Stimulated activated memory B cell treated with anti-CD40 and anti-IgM and Interleukin-4, amounts not matched to agents 10 μg/mL and 1 μg/mL and 100 μg/mL, for 72 hours (primary cell): ENCODE results near the gene AOAH.
A peak's percentile ranks its signal among the peaks of the same experiment; 100 is the strongest.

Source experiments
- ATAC-seq: fragments of 150-1000 bp; cut with Tn5 transposase; 2 replicates; pipeline ENCODE4 v1.10.0; 2021
- H3K27ac Mint-ChIP-seq: one replicate; pipeline ENCODE4 v1.8.0; 2022; ENCODE audit warnings: mild to moderate bottlenecking, mixed read lengths
- H3K27me3 Mint-ChIP-seq: one replicate; pipeline ENCODE4 v1.8.0; 2022; ENCODE audit warnings: mixed read lengths
- H3K36me3 Mint-ChIP-seq: one replicate; pipeline ENCODE4 v1.8.0; 2022; ENCODE audit warnings: mixed read lengths
- H3K4me1 Mint-ChIP-seq: one replicate; pipeline ENCODE4 v1.8.0; 2022; ENCODE audit warnings: mixed read lengths
- H3K4me3 Mint-ChIP-seq: one replicate; pipeline ENCODE4 v1.8.0; 2022; ENCODE audit warnings: mild to moderate bottlenecking, moderate library complexity, mixed read lengths
- H3K9me3 Mint-ChIP-seq: one replicate; pipeline ENCODE4 v1.8.0; 2022; ENCODE audit warnings: mixed read lengths

AOAH gene, protein sequence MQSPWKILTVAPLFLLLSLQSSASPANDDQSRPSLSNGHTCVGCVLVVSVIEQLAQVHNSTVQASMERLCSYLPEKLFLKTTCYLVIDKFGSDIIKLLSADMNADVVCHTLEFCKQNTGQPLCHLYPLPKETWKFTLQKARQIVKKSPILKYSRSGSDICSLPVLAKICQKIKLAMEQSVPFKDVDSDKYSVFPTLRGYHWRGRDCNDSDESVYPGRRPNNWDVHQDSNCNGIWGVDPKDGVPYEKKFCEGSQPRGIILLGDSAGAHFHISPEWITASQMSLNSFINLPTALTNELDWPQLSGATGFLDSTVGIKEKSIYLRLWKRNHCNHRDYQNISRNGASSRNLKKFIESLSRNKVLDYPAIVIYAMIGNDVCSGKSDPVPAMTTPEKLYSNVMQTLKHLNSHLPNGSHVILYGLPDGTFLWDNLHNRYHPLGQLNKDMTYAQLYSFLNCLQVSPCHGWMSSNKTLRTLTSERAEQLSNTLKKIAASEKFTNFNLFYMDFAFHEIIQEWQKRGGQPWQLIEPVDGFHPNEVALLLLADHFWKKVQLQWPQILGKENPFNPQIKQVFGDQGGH

DNA sequence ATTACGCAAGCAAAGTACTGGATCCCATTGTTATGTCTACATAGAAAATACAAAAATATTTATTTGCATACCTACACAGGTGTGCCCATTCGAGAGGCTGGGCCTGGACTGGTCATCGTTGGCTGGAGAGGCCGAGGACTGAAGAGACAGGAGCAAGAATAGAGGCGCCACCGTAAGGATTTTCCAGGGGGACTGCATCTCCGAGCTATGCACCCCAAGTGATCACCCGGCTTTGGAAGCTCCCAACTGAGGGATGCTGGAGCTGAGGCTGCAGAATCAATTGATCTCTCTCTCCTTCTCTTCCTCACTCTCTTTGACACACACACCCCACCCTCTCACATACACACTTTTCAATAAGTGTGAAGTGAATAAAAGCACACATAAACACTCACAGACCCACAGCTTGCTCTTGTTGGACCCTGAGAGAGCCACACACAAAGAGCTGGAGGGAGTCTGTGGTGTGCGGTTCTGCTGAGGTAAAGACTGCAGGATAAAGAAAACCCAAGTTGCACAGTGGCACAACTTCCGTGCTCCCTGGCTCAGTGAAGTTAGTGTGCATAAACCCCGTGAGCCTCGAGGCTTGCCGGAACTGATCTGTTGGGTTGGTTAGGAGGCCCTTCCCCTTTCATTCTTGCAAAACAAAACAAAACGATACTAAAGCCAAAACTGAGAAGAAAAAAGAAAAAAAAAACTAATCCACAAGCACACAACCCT lies at the start of gene AOAH:
TSS of gene AOAH (minus strand) at position 544 of the 714 bp plus-strand sequence. CDS start at position 198, 346 bp downstream.
- Mint-ChIP-seq H3K9me3 (no peaks in the 10 kb centered on the region), H3K4me3 (peak within 1 kb of the TSS; percentile 46), H3K4me1 (peaks cover 11% of the 10 kb centered on the region), H3K36me3 (no peaks in the 10 kb centered on the region), H3K27me3 (no peaks in the 10 kb centered on the region), H3K27ac (peak within 1 kb of the TSS; percentile 81)
- ATAC-seq, result peak; percentile 95

DNA sequence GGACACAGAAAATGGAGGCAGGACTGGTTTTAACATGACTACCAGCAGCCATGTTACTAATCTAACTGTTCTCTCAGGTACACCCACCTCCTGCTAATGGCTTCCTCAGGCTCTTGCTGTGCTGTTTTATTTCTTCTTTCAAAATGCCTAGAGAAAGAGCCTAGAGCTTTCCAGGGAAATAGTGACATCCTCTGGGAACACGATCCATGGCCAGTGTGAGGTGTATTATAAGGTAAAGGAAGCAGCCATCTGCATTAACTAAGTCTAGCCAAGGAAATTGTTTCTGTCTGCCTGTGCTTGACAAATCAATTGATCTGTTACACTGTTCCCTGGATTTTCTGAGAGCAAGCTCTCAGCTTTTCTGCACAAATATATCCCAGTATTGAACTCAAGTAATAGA lies 42.2 kb upstream of the AOAH start:
- Mint-ChIP-seq H3K4me1 (no peaks in the 10 kb centered on the region), H3K9me3 (peaks cover 3% of the 10 kb centered on the region), H3K27me3 (no peaks in the 10 kb centered on the region), H3K27ac (no peak overlapping the region), H3K4me3 (no peak overlapping the region), H3K36me3 (no peaks in the 10 kb centered on the region)
- no peak for ATAC-seq

- Mint-ChIP-seq H3K27ac (no peak overlapping the region), H3K4me1 (no peaks in the 10 kb centered on the region), H3K9me3 (peaks cover 3% of the 10 kb centered on the region), H3K36me3 (no peaks in the 10 kb centered on the region), H3K27me3 (no peaks in the 10 kb centered on the region), H3K4me3 (no peak overlapping the region)
- peak; percentile 67 for ATAC-seq
These were observed 41.3 kb upstream of the AOAH start for GRCh38 chr7:36765605-36766004.

DNA sequence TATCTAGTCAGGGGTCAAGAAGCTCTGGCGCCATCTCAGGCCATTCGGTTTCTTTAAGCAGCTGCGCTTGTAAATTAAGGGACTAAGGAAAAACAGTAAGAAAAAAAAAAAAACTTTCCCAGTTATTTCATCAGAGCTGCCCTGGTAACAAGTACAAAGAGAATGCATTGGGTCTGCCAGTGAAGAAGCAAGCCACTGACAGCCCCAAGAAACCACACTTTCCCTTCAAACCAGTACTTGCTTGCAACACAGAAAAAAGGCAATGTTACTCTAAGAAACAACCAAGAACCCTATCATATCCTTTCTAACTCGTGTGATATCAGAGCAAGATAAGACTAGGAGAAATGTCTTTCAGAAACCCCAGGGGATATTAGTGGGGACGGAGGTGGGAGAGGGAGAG lies 40.6 kb upstream of the AOAH start:
- peaks cover 3% of the 10 kb centered on the region for H3K9me3 Mint-ChIP-seq
- ATAC-seq, result no peak
- H3K27ac Mint-ChIP-seq, result no peak overlapping the region
- no peaks in the 10 kb centered on the region for H3K27me3 Mint-ChIP-seq
- no peaks in the 10 kb centered on the region for H3K36me3 Mint-ChIP-seq
- no peaks in the 10 kb centered on the region for H3K4me1 Mint-ChIP-seq
- H3K4me3 Mint-ChIP-seq, result no peak overlapping the region

GRCh38 chr7:36763132-36763816 lies 39.0 kb upstream of the AOAH start:
- Mint-ChIP-seq H3K4me1 (no peaks in the 10 kb centered on the region), H3K27me3 (no peaks in the 10 kb centered on the region), H3K36me3 (no peaks in the 10 kb centered on the region), H3K27ac (no peak overlapping the region), H3K9me3 (peaks cover 3% of the 10 kb centered on the region), H3K4me3 (no peak overlapping the region)
- ATAC-seq, result no peak

- no peak for ATAC-seq
- H3K27ac Mint-ChIP-seq, result no peak overlapping the region
- no peak overlapping the region for H3K4me3 Mint-ChIP-seq
- peaks cover 3% of the 10 kb centered on the region for H3K9me3 Mint-ChIP-seq
- no peaks in the 10 kb centered on the region for H3K4me1 Mint-ChIP-seq
- H3K36me3 Mint-ChIP-seq, result no peaks in the 10 kb centered on the region
- no peaks in the 10 kb centered on the region for H3K27me3 Mint-ChIP-seq
These were observed 38.1 kb upstream of the AOAH start for GRCh38 chr7:36762394-36762793.

DNA sequence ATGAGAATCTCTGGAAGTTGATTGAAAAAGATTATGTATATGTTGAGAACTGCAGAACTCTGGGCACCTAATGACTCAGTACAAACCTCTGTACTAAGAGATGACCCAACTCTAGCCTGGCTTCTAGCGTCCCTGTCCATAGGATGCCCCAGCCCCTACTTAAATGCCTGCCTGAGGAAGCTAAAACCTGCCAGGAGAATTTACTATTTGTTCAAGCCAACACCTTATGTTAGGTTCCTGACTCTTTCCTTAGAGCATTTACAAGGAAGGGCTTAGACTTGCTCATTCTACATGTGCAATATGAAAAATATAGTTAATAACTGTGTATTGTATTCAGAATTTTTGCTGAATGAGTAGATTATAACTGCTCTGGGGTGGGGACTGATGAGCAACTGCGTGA lies 37.5 kb upstream of the AOAH start:
- Mint-ChIP-seq H3K36me3 (no peaks in the 10 kb centered on the region), H3K27ac (no peak overlapping the region)
- no peak for ATAC-seq

GRCh38 chr7:36760856-36761762 lies 36.8 kb upstream of the AOAH start:
- Mint-ChIP-seq H3K4me3 (no peak overlapping the region), H3K27me3 (no peaks in the 10 kb centered on the region), H3K9me3 (peaks cover 3% of the 10 kb centered on the region), H3K36me3 (no peaks in the 10 kb centered on the region), H3K4me1 (peaks cover 10% of the 10 kb centered on the region), H3K27ac (no peak overlapping the region)
- no peak for ATAC-seq

More for the DNA sequence above, 37.5 kb upstream of the AOAH start:
- Mint-ChIP-seq H3K9me3 (peaks cover 3% of the 10 kb centered on the region), H3K27me3 (no peaks in the 10 kb centered on the region), H3K4me1 (peaks cover 2% of the 10 kb centered on the region), H3K4me3 (no peak overlapping the region)

- H3K4me1 Mint-ChIP-seq, result peaks cover 24% of the 10 kb centered on the region
These were observed 34.6 kb upstream of the AOAH start for GRCh38 chr7:36758879-36759278.

GRCh38 chr7:36755484-36755883 lies 31.2 kb upstream of the AOAH start:
- no peak overlapping the region for H3K4me3 Mint-ChIP-seq
- no peaks in the 10 kb centered on the region for H3K36me3 Mint-ChIP-seq
- no peaks in the 10 kb centered on the region for H3K27me3 Mint-ChIP-seq
- no peak overlapping the region for H3K27ac Mint-ChIP-seq
- H3K4me1 Mint-ChIP-seq, result peaks cover 24% of the 10 kb centered on the region
- H3K9me3 Mint-ChIP-seq, result no peaks in the 10 kb centered on the region
- peak; percentile 83 for ATAC-seq

More at GRCh38 chr7:36758879-36759278, 34.6 kb upstream of the AOAH start:
- no peaks in the 10 kb centered on the region for H3K36me3 Mint-ChIP-seq
- ATAC-seq, result no peak
- H3K27ac Mint-ChIP-seq, result no peak overlapping the region
- H3K9me3 Mint-ChIP-seq, result no peaks in the 10 kb centered on the region
- H3K4me3 Mint-ChIP-seq, result no peak overlapping the region
- no peaks in the 10 kb centered on the region for H3K27me3 Mint-ChIP-seq

GRCh38 chr7:36752026-36752711 lies 27.9 kb upstream of the AOAH start:
- no peak overlapping the region for H3K27ac Mint-ChIP-seq
- H3K27me3 Mint-ChIP-seq, result peaks cover 9% of the 10 kb centered on the region
- ATAC-seq, result no peak
- no peak overlapping the region for H3K4me3 Mint-ChIP-seq
- no peaks in the 10 kb centered on the region for H3K9me3 Mint-ChIP-seq
- no peaks in the 10 kb centered on the region for H3K36me3 Mint-ChIP-seq
- H3K4me1 Mint-ChIP-seq, result peaks cover 47% of the 10 kb centered on the region

DNA sequence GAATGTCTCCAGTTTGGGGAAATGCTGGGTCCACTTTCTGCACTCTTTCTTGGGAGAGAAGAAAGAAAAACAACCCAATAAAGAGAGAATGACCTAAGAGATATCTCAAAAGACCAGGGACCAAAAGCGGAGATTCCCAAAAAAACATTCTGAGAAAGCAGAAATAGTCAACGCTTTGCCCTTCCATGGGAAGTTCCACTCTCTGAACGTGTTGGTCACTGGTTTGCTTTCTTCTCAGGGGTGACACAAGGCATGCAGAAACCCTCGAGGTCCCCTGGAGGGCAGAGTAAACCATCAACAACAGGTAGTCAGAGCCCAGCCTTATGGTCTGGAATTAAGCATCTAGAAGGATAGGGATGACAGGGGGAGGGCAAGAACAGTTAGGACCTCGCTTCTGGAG lies 26.2 kb upstream of the AOAH start:
- H3K36me3 Mint-ChIP-seq, result no peaks in the 10 kb centered on the region
- H3K4me1 Mint-ChIP-seq, result peaks cover 38% of the 10 kb centered on the region
- H3K27me3 Mint-ChIP-seq, result peaks cover 18% of the 10 kb centered on the region
- no peak for ATAC-seq
- no peaks in the 10 kb centered on the region for H3K9me3 Mint-ChIP-seq
- no peak overlapping the region for H3K27ac Mint-ChIP-seq
- H3K4me3 Mint-ChIP-seq, result no peak overlapping the region

DNA sequence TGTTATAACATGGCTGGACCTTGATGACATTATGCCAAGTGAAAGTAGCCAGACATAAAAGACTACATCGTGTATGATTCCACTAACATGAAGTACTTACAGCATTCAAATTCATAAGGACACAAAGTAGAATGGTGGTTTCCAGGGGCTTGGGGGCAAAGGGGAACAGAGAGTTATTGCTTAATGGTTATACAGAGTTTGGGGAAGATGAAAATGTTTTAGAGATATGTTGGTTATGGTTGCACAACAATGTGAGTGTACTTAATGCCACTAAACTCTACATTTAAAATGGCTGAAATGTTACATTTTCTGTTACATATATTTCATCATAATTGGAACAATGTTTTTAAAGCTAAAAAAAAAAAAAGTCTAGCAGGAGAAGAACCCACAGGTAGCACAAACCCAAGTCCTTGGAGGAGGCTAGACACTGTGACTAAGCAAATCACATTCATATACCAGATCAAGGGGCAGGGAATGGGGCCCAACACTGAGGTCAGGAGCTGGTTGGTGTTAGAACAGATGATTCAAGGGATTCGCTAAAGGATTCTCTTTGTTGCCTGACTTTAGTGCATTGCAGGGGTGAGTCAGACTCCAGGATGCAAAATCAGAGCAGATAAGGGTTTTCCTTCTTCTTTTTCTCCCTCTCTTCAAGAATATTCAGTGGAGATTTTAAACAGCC lies 25.1 kb upstream of the AOAH start:
- Mint-ChIP-seq H3K4me1 (peaks cover 34% of the 10 kb centered on the region), H3K4me3 (no peak overlapping the region), H3K9me3 (no peaks in the 10 kb centered on the region), H3K27me3 (peaks cover 22% of the 10 kb centered on the region), H3K36me3 (no peaks in the 10 kb centered on the region), H3K27ac (no peak overlapping the region)
- ATAC-seq, result peak; percentile 53
